Neural cell (in vitro differentiated cells): ENCODE measurements around the gene MLLT3. TPM values are rescaled to one million over a fixed set of nuclear protein-coding genes. Genes with fewer than 3 reads are reported as not detected.

Experiments used
- H2AFZ ChIP-seq: fragments of 200-600, 300-800 bp; sonication (generic), shearing (Covaris generic); 2 replicates; pipeline ENCODE4 v1.6.0; 2014; ENCODE audit warnings: low read depth, mild to moderate bottlenecking, antibody characterized with exemption, low read length, moderate library complexity
- H3F3A ChIP-seq: fragments of 200-600 bp; shearing (Covaris generic); 2 replicates; pipeline ENCODE4 v1.6.1; 2016; ENCODE audit warnings: mild to moderate bottlenecking, moderate library complexity, mixed read lengths, antibody characterized with exemption, low read length; ENCODE audit not compliant: insufficient read depth, poor library complexity, severe bottlenecking
- H3K27ac ChIP-seq: fragments of 200-600, 300-800 bp; sonication (generic), shearing (Covaris generic); 2 replicates; pipeline ENCODE4 v1.5.1; 2014; ENCODE audit warnings: mild to moderate bottlenecking, low read length, moderate library complexity
- H3K27me3 ChIP-seq: fragments of 300-800, 200-600 bp; sonication (generic), shearing (Covaris generic); 2 replicates; pipeline ENCODE4 v1.6.0; 2014; ENCODE audit warnings: mild to moderate bottlenecking, low read depth, low read length, moderate library complexity; ENCODE audit not compliant: insufficient read depth
- H3K36me3 ChIP-seq: fragments of 300-800, 200-600 bp; sonication (generic), shearing (Covaris generic); 2 replicates; pipeline ENCODE4 v1.5.1; 2014; ENCODE audit warnings: mild to moderate bottlenecking, antibody characterized with exemption, low read length, moderate library complexity; ENCODE audit not compliant: insufficient read depth
- H3K4me2 ChIP-seq: fragments of 300-800, 200-600 bp; sonication (generic), shearing (Covaris generic); 2 replicates; pipeline ENCODE4 v1.6.0; 2014; ENCODE audit warnings: mild to moderate bottlenecking, low read length
- H3K4me3 ChIP-seq: fragments of 300-800, 200-600 bp; sonication (generic), shearing (Covaris generic); 2 replicates; pipeline ENCODE4 v1.5.1; 2014; ENCODE audit warnings: mild to moderate bottlenecking, low read length, moderate library complexity
- H3K79me2 ChIP-seq: fragments of 200-600 bp; shearing (Covaris generic); replicated peaks from 2 replicates; pipeline ENCODE4 v1.6.0; 2014; ENCODE audit warnings: mild to moderate bottlenecking, low read length, moderate library complexity; ENCODE audit not compliant: insufficient read depth
- H3K9ac ChIP-seq: fragments of 300-800, 200-600 bp; sonication (generic), shearing (Covaris generic); 2 replicates; pipeline ENCODE4 v1.6.1; 2016; ENCODE audit warnings: mild to moderate bottlenecking, low read length, mixed read lengths
- H3K9me2 ChIP-seq: fragments of 200-600 bp; shearing (Covaris generic); 2 replicates; pipeline ENCODE4 v1.6.1; 2016; ENCODE audit warnings: mild to moderate bottlenecking, low read length, mixed read lengths; ENCODE audit not compliant: insufficient read depth
- H3K9me3 ChIP-seq: fragments of 200-600, 300-800 bp; sonication (generic), shearing (Covaris generic); 2 replicates; pipeline ENCODE4 v1.6.1; 2016; ENCODE audit warnings: mild to moderate bottlenecking, mixed run types, low read length, moderate library complexity, mixed read lengths
- H4K20me1 ChIP-seq: fragments of 200-600 bp; shearing (Covaris generic); 2 replicates; pipeline ENCODE4 v1.6.1; 2016; ENCODE audit warnings: mild to moderate bottlenecking, mixed run types; ENCODE audit not compliant: insufficient read depth
- EP300 ChIP-seq: fragments of 450-650 bp; conservative IDR thresholded peaks from 2 replicates; pipeline ENCODE4 v1.6.1; 2014; ENCODE audit warnings: antibody characterized with exemption, mild to moderate bottlenecking, moderate library complexity; ENCODE audit not compliant: poor library complexity, severe bottlenecking
- EZH2 ChIP-seq: fragments of 200-600, 300-800 bp; shearing (Covaris generic), sonication (generic); IDR thresholded peaks from 2 replicates; pipeline ENCODE4 v1.6.1; 2014; ENCODE audit warnings: antibody characterized with exemption, low read length, borderline replicate concordance, mild to moderate bottlenecking; ENCODE audit not compliant: insufficient read depth, poor library complexity, severe bottlenecking
- MXI1 ChIP-seq: fragments of 450-650 bp; conservative IDR thresholded peaks from 2 replicates; pipeline ENCODE4 v1.6.1; 2014; ENCODE audit warnings: antibody characterized with exemption, mild to moderate bottlenecking; ENCODE audit not compliant: poor library complexity, severe bottlenecking
- POLR2AphosphoS5 ChIP-seq: IDR thresholded peaks from 2 replicates; pipeline ENCODE4 v1.6.1; 2012
- RAD21 ChIP-seq: fragments of 450-650 bp; conservative IDR thresholded peaks from 2 replicates; pipeline ENCODE4 v1.6.1; 2014; ENCODE audit warnings: antibody characterized with exemption, mild to moderate bottlenecking, moderate library complexity
- SMC3 ChIP-seq: fragments of 450-650 bp; conservative IDR thresholded peaks from 2 replicates; pipeline ENCODE4 v1.6.1; 2014; ENCODE audit warnings: antibody characterized with exemption, mild to moderate bottlenecking, moderate library complexity; ENCODE audit not compliant: poor library complexity
- TAF1 ChIP-seq: IDR thresholded peaks from 2 replicates; pipeline ENCODE4 v1.6.1; 2012; ENCODE audit warnings: low read depth
- polyA plus RNA-seq: library from polyadenylated mRNA; depleted of rRNA; stranded (reverse); fragments of >200 nt; gene quantifications from 2 replicates; pipeline ENCODE4 v1.2.3, GENCODE V29; 2014
- TF ChIP-seq, protein P1 (sequence below): IDR thresholded peaks from 2 replicates; pipeline ENCODE4 v1.6.1; 2012; ENCODE audit warnings: borderline replicate concordance
- TF ChIP-seq, protein P2 (sequence below): fragments of 450-650 bp; IDR thresholded peaks from 2 replicates; pipeline ENCODE4 v1.5.1; 2014; ENCODE audit warnings: antibody characterized with exemption, mild to moderate bottlenecking, moderate library complexity; ENCODE audit not compliant: poor library complexity, severe bottlenecking

Gene MLLT3
- polyA plus RNA-seq, 1 donor from 2014 or later = 61.5 TPM

DNA sequence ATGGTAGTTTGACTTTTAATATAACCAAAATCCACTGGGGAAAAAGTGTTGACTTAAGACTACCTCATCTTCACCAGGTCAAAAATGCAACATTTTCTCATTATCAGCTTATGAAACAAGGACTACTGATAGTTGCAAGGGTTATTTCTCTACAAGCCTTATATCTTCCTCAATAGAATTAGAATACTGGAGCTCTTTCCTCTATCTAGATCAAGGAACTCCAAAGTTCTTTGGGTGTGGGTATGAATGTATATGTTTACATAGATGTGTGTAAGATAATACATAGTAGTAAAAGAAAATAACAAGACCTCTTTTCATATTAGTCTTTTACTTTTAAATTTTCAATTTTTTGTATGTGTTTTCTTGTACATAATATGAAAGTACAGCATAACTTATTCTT lies 244.5 kb downstream of the MLLT3 start:
- no peaks in the 10 kb centered on the region for H4K20me1 ChIP-seq
- H3K27me3 ChIP-seq = no peaks in the 10 kb centered on the region
- H3K4me3 ChIP-seq = no peak overlapping the region
- H3K9ac ChIP-seq = no peak overlapping the region
- H3K4me2 ChIP-seq = no peak overlapping the region
- no peak overlapping the region for H2AFZ ChIP-seq
- TF ChIP-seq, protein P1, sequence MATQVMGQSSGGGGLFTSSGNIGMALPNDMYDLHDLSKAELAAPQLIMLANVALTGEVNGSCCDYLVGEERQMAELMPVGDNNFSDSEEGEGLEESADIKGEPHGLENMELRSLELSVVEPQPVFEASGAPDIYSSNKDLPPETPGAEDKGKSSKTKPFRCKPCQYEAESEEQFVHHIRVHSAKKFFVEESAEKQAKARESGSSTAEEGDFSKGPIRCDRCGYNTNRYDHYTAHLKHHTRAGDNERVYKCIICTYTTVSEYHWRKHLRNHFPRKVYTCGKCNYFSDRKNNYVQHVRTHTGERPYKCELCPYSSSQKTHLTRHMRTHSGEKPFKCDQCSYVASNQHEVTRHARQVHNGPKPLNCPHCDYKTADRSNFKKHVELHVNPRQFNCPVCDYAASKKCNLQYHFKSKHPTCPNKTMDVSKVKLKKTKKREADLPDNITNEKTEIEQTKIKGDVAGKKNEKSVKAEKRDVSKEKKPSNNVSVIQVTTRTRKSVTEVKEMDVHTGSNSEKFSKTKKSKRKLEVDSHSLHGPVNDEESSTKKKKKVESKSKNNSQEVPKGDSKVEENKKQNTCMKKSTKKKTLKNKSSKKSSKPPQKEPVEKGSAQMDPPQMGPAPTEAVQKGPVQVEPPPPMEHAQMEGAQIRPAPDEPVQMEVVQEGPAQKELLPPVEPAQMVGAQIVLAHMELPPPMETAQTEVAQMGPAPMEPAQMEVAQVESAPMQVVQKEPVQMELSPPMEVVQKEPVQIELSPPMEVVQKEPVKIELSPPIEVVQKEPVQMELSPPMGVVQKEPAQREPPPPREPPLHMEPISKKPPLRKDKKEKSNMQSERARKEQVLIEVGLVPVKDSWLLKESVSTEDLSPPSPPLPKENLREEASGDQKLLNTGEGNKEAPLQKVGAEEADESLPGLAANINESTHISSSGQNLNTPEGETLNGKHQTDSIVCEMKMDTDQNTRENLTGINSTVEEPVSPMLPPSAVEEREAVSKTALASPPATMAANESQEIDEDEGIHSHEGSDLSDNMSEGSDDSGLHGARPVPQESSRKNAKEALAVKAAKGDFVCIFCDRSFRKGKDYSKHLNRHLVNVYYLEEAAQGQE = no peak
- TF ChIP-seq EZH2 = no peak
- TF ChIP-seq RAD21 = no peak
- TF ChIP-seq, protein P2, sequence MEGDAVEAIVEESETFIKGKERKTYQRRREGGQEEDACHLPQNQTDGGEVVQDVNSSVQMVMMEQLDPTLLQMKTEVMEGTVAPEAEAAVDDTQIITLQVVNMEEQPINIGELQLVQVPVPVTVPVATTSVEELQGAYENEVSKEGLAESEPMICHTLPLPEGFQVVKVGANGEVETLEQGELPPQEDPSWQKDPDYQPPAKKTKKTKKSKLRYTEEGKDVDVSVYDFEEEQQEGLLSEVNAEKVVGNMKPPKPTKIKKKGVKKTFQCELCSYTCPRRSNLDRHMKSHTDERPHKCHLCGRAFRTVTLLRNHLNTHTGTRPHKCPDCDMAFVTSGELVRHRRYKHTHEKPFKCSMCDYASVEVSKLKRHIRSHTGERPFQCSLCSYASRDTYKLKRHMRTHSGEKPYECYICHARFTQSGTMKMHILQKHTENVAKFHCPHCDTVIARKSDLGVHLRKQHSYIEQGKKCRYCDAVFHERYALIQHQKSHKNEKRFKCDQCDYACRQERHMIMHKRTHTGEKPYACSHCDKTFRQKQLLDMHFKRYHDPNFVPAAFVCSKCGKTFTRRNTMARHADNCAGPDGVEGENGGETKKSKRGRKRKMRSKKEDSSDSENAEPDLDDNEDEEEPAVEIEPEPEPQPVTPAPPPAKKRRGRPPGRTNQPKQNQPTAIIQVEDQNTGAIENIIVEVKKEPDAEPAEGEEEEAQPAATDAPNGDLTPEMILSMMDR = no peak
- TF ChIP-seq TAF1 = no peak
- no peak for TF ChIP-seq POLR2AphosphoS5
- TF ChIP-seq SMC3 = no peak
- no peak for TF ChIP-seq EP300
- TF ChIP-seq MXI1 = no peak
- H3K36me3 ChIP-seq = no peaks in the 10 kb centered on the region
- no peaks in the 10 kb centered on the region for H3K9me3 ChIP-seq
- H3K27ac ChIP-seq = no peak overlapping the region
- no peaks in the 10 kb centered on the region for H3K79me2 ChIP-seq
- H3F3A ChIP-seq = no peaks in the 10 kb centered on the region
- no peaks in the 10 kb centered on the region for H3K9me2 ChIP-seq

DNA sequence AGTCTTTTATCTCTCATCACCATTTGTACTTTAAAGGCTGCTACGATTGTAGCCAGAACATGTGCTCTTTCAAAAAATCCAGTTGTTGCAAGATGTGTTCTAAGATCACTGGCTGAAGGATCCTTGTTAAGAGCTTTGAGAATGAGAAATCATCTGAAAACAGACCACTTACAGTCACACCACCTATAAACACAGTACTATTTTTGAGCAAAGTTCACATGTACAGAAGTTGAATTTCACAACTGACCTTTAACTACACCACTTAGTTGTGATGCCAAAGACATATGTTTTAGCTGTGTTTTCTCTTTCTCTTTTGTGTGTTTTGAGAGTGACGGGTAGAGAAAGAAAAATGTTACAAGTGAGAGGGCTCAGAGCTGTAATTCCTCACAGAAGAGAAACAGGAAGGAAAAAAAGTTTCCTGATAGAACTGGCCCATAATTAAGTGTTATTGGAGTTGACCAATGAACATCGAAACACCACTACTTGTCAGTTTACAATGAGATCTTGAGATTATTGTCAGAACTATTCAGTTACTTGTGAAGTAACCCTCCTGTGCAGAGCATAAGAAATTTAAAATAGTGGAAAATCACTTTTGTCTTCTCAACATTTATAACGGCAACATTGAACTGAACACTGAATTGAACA lies 245.4 kb downstream of the MLLT3 start:
- TF ChIP-seq EZH2 (no peak), SMC3 (no peak), MXI1 (no peak), TAF1 (no peak), POLR2AphosphoS5 (no peak), RAD21 (no peak), EP300 (no peak)
- TF ChIP-seq, protein P2 = no peak
- TF ChIP-seq, protein P1 = no peak
- no peaks in the 10 kb centered on the region for H3F3A ChIP-seq

More for the DNA sequence above, 245.4 kb downstream of the MLLT3 start:
- Histone ChIP-seq H3K36me3 (no peaks in the 10 kb centered on the region), H3K9ac (no peak overlapping the region), H3K4me3 (no peak overlapping the region), H3K9me3 (no peaks in the 10 kb centered on the region), H3K27ac (no peak overlapping the region), H2AFZ (no peak overlapping the region), H3K4me2 (no peak overlapping the region), H3K9me2 (no peaks in the 10 kb centered on the region), H3K79me2 (no peaks in the 10 kb centered on the region), H3K27me3 (no peaks in the 10 kb centered on the region), H4K20me1 (no peaks in the 10 kb centered on the region)
